GM18511 (cell line): Measurements from ENCODE around the gene HIBCH.

Experiments used
- ATAC-seq: cut with Tn5 transposase; IDR thresholded peaks from one replicate; pipeline ENCODE4 v1.9.1; 2021; ENCODE audit warnings: mild to moderate bottlenecking, moderate library complexity; ENCODE audit not compliant: unreplicated experiment

Gene HIBCH

GRCh38 chr2:190199109-190199508 is 120.5 kb downstream of the HIBCH start:
- no peak for ATAC-seq

- no peak for ATAC-seq
These were observed 122.4 kb downstream of the HIBCH start for GRCh38 chr2:190197143-190197720.

GRCh38 chr2:190190507-190191162 is 129.0 kb downstream of the HIBCH start:
- no peak for ATAC-seq

DNA sequence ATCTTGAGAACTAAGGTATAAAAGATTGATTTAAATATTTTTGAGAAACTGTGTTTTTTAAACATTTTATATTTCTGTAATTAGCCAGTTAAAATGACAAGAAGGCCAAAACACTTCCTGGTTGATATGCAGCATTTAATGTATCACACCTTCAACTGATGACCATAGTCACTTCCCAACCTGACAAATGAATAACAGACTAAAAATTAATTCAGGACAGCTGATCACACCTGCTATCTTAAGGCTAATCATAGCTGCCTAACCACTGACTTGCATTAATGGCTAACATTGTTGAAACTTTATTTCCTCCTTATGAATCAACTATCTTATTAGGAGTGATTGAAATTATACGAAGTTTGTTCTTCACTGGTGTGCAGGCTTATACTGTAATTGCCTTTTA is 131.3 kb downstream of the HIBCH start:
- no peak for ATAC-seq

- ATAC-seq = no peak
These were observed 133.4 kb downstream of the HIBCH start for GRCh38 chr2:190186238-190186637.

DNA sequence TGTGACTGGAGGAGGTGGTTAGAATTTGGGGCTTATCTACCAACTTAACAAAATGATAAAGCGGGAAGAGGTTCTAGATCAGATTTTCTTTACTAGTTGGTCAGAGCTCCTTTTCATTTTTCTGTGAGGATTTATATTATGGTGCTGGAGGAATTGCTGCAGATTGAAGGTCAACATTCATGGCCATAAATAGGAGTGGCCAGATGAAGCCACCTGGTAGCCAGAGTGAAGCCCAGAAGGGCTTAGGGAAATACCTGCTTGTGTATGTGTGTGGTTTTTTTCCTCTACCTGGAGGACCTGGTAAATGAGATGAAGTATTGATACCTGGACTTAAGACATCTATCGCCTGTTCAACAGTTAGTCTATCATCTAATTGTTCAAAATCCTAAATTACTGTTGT is 134.2 kb downstream of the HIBCH start:
- ATAC-seq = no peak

- no peak for ATAC-seq
These were observed 135.2 kb downstream of the HIBCH start for GRCh38 chr2:190184460-190184859.

DNA sequence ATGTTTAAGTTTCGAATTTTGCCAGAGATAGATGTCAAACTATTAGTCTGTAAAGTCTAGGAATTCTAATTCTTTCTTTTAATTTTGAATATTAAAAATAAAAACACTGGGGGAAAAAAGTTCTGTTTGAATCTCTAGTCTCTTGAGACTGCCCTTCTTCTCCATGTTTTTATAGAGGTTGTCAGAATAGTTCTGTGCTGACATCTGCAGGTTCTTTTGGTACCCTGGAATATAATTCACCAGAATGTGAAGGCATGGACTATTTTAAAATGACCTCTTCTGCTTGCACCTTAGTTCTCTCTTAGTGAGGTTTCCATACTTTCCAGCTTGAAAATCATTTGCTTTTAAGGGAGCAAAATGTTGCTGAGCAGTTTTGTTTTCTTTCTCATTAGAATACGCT is 136.1 kb downstream of the HIBCH start:
- ATAC-seq = no peak

DNA sequence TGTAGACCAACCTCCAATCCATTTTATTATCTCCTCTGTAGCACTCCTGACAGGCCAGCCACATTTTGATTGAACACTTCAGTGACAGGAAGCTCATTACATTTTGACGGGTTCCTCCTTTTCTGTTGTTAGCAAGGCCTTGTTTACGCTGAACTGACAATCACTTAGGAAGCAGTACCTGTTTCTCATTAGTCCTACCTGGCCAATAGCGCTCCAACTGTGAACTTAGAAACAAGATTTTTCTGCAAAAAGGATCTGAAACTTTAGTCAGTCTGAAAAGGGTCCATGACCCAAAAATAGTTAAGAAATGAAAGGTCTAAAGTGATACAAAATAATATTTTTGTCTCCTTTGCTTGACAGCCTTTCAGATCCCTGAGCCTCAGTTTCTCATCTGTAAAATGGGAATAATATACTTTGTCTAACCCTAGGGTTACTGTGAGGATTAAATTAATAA is 137.5 kb downstream of the HIBCH start:
- peak; percentile 17 for ATAC-seq

DNA sequence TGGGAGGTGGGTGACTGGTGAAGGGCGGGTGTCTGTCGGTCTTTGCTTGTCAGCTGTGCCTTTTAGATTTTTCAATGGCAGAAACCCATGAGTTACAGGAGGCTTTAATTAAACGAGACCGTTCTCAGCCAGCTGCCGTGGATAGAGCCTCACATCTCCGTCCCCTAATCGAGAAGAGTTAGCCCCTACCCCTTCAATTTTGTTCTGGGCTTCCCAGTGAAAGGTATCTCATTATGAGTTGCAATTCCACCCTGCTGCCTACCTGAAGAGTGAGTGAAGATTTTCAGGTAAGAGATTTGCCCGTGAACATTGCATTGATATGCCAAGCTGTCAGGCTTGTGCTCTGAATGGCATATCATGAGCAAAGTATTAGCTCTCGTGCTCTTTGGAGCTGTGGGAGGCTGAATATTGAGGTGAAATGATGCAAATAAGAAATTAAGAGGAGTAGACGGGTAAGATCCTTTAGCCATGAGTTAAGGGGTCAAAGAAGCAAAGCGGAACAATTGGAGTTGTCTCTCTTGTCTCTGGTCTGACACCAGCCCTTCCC is 138.4 kb downstream of the HIBCH start:
- ATAC-seq = no peak

DNA sequence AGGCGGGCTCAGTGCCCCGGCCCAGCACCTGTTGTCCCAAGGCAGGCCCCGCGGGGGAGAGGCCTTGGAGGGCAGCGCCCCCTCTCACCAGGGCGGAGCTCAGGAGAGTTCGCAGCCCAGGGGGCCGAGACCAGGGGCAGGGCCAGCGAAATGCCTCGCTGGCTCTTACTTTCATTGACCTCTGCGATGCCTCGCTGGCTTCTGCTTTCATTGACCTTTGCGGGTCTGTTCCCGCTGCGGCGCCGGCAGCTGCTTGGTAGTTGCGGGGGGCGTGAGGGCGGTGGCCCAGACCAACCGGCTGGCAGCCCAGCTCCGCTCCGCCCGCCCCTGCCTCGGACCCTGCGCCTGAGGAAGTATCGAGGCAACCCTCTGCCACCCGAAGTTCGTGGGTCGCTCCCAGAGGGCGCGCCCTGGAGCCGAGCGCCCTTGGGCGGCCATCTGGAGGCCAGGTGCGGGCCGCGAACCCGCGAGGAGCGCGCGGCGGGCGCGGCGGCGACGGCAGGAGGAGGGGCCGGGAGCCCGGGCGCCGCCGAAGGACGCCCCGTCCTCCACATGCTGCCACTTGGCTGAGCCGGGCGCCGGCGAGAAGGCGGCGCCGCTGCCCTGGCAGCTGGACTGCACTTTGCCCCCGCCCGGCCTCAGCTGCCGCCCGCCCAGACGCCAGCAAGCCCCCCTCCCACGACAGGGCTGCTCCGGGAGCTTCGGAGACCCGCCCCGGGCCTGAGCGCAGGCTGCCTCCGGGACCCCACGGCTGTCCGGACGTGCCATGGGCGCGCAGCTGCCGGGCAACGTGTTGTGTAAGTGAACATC is 139.1 kb downstream of the HIBCH start:
- ATAC-seq = peak; percentile 86

GRCh38 chr2:190179754-190180312 is 139.8 kb downstream of the HIBCH start:
- no peak for ATAC-seq

- ATAC-seq = no peak
These were observed 141.4 kb downstream of the HIBCH start for GRCh38 chr2:190178066-190178722.

GRCh38 chr2:190177249-190178040 is 142.2 kb downstream of the HIBCH start:
- ATAC-seq = no peak

GRCh38 chr2:190173392-190173791 is 146.2 kb downstream of the HIBCH start:
- no peak for ATAC-seq

DNA sequence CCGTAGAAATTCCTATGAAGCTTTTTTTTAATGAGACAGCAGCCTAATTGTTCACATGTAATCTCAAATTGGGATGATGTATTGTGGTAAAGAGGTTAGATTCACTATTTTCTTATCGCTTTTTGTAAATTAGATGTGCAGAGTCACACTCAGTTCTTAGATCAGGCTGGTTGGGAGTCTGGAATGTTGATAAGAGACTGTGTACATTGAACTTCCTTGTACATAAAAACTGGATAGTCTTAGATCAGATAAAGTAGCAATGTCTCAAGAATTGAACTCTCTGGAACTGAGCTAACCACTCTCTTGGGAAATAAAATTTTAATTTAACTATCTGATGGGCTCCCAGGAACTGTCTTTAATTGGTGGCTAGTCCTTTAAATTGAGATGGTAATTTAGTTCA is 149.0 kb downstream of the HIBCH start:
- ATAC-seq = no peak

DNA sequence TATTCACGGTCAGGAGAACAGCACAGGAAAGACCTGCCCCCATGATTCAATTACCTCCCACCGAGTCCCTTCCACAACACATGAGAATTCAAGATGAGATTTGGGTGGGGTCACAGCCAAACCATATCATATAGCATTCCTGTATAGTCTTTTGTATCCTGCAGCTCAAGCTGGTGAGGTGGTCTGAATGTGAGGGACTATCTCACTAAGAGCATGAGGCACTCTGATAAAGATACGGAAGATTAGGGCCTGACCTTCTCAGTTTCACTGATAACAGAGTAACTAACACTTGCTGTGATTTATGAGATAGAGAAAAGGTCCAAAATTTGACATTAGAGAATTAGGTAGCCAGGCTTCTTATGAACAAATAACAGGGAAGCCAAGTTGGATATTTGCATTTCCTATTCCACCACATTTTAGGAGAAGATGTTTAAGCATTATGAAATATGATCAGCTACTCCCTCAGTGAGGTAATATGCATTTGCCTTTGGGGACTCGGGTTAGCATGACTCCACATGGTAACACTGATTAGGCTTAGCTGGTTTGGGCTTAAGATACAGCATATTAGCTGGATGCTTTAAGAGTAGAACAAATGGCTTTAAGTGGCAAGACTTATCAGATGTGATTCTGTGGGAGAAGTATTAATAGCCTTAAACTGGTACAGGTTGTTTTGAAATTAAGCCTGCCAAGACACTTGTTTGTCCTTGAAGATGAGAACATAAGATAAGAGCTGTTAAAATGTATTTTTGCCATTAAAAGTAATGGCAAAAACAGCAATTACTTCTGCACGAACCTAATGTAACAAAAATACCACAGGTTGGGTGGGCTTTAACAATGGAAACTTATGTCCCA is 150.2 kb downstream of the HIBCH start:
- no peak for ATAC-seq

DNA sequence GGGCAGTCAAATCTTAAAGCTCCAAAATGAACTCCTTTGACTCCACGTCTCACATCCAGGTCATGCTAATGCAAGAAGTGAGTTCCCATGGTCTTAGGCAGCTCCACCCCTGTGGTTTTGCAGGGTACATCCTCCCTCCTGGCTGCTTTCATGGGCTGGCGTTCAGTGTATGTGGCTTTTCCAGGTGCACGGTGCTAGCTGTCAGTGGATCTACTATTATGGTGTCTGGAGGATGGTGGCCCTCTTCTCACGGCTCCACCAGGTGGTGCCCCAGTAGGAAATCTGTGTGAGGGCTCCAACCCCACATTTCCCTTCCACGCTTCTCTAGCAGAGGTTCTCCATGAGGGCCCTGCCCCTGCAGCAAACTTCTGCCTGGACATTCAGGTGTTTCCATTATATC is 151.9 kb downstream of the HIBCH start:
- no peak for ATAC-seq

- ATAC-seq = no peak
These were observed 154.1 kb downstream of the HIBCH start for GRCh38 chr2:190165491-190165890.
